Measurements from ENCODE around the gene RAD51B.
"Not testable (repeated sequence)": the region's sequence is repeated elsewhere in the genome, so short reads cannot be mapped to it uniquely, and the experiment has no call there.

The RAD51B gene

DNA sequence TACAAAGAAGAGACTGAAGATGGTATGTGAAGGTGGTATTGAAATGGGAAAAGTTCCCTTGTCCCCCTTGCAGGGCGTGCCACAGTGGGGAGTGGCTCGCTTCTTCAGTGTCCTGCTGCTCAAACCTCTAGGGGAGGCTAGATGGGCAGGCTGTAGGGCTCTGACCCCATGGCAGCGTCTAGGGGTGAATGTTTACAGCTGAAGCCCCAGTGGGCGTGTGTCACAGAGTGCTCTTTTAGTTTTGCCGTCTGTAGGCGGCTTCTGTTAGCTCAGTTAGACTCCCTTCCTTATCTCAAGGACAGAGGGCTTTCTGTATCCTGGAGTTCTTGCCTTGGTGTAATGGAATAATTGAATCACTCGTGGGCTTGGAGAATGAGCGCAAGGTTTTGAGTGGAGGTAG lies 266.2 kb downstream of the RAD51B start:
- no peak for DNase-seq

DNA sequence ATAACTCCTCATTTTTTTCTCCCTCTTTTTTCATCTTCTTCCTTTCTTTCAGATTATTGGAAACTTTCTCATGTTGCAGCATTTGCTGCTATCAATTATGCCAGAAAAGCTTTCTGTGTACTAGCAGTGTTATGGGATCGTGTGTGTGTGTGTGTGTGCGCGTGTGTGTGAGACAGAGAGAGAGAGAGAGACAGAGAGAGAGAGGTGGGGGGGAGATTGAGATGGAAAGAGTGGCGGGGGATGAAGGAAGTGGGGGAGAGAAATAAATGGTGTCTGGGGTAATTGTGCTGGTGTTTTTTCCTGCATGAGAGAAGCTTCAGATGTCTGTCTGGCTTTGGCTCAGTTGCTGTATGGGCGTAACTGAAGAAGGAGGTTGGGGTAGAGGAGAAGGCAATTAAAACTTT lies 268.9 kb downstream of the RAD51B start:
- DNase-seq: no peak

DNA sequence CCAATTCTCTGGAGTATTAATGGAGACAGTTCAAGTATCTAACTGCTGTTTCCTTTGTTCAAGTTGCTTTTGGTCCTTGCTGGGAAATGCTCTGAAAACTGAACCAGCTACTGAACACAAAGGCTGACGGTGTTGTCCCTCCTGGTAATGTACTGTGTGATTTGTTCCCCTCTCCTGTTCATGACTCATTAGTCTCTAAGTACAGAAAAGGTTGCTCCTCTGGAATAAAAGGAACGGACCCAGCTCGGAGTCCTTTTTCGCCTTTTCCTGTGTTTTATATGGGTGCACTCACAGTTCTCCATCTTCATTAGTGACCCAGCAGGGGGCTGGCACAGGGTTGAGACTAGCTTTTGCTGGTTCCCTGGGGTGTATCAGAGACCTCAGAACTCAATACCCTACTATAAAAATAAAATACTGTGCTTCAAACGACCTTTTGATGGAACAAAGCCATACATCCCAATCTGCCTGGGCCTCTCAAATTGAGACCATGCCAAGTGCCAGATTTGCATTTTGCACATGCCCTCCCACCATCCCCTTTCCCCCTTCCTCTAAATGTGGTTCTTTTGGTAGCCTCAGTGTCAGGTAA lies 269.7 kb downstream of the RAD51B start:
- DNase-seq: no peak

DNA sequence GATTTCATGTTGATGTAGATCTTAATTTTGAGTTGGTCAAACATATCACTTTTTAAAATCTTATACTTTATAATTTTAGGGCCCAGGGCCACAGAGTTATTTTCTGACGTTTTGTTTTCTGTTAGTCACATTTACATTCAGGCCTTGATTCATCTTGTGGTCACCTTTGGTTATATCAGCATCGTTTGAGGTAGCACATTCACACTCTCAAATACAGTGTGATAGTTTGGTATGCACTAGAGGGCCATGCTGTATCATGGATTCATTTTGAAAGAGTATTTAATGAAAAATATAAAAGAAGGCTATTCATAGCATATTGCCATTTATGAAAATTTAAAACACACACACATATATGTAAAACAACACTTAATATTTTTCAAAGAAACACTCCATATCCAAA lies 274.6 kb downstream of the RAD51B start:
- no peak for DNase-seq

DNA sequence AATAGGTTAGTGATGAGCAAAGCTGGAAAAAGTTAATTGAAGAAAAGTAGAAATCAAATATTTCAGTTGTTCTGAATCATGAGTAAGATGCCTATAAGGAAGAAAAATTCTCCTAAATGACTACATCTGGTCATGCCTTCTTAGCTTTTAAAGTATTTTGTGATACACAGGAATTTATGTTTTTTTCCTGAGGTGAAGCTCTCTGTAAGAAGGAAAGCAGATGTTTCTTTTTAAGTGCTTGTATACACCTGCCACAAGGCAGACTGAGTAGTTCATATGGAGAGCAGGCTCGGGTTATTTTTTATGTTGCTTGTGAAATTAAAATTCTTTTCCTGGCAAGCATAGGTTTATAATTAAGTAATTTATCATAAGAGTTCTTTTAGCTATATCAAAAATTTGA lies 275.2 kb downstream of the RAD51B start:
- DNase-seq: no peak

DNA sequence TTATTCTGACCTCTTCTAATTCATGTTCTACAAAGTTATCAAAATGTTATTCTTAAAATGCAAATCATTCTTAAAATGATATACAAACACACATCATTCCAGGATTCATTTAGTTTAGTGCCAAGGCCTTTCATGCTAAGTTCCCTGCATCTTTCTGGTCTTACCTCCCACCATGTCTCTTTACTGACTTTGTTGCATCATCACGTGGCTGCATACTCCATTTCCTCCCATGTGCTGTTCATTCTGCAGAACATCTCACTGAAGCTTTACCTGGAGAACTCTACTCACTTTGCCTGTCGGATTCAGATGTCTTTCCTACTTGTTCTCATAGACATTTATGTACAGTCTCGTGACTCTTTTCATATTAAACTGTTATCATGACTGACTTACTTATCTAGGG lies 278.1 kb downstream of the RAD51B start:
- DNase-seq: no peak

DNA sequence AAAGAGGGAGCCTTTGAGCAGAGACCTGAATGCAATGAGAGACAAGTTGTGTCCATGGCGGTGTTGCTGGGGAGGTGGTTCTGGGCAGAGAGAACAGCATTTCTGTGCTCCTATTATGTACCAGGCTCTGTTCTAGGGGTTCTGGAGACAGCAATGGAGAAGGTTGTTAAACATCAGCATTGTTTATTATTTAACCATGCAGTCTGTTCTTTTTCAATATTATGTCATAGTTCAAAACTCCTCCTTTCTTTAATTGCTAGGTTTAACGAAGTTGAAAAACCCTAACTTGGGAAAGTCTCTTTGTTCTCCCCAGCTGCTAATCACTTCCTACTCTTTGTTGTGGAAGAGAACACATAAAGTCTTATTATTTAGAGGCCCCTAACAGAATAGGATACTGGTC lies 279.3 kb downstream of the RAD51B start:
- no peak for DNase-seq

DNA sequence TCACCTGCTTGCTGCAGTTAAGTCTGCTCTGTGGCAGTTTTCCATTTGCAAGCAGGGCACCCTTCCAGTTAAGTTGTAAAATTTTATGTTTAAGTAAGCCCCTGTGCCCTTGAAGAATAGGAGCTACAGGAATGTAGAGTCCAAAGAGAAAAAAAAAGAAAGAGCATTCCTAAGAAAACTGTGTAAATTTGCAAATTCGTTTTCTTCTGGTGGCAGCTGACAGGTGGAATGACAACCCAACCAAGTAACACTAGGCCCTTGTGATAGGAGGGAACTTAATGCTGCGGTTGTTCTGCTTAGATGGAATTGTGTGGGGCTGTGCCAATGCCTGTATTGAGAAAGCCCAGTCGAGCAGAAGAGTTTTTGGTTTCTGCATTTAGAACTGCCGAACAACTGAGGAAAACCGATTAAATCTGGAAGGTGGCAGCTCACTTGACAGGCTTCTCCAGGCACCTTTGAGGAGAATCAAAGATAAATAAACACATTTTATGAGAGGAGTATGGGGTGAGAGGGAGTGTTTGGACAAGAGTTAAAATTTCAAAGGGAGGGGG lies 280.0 kb downstream of the RAD51B start:
- no peak for DNase-seq

DNA sequence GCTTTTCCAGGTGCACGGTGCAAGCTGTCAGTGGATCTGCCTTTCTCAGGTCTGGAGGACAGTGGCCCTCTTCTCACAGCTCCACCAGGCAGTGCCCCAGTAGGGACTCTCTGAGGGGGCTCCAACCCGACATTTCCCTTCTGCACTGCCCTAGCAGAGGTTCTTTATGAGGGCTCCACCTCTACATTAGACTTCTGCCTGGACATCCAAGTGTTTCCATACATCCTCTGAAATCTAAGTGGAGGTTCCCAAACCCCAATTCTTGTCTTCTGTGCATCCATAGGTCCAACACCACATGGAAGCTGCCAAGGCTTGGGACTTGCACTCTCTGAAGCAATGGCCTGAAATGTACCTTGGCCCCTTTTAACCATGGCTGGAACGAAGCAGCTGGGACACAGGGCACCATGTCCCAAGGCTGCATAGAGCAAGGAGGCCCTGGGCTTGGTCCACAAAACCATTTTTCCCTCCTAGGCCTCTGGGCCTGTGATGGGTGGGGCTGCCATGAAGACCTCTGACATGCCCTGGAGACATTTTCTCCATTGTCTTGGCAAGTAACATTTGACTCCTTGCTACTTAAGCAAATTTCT lies 282.2 kb downstream of the RAD51B start:
- DNase-seq: not testable (repeated sequence)

DNA sequence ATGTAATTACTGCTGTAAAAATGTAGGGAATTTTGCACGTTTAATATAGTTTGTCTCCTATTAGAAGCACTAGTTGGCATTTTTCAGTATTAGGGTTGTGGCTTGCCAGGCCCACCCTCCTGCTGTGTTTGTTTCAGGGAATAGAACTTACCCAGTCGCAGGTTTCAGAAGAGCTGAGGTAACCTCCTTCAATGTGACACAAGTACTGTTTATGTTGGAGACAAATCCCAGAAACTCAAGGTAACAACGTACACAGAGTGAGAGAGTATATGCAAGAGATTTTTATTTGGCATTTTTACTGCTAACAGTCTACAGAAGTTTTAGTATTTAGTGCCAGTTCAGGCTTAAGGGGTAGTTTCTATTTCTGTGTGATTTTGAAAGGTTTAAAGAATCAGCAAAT lies 284.3 kb downstream of the RAD51B start:
- DNase-seq: no peak

DNA sequence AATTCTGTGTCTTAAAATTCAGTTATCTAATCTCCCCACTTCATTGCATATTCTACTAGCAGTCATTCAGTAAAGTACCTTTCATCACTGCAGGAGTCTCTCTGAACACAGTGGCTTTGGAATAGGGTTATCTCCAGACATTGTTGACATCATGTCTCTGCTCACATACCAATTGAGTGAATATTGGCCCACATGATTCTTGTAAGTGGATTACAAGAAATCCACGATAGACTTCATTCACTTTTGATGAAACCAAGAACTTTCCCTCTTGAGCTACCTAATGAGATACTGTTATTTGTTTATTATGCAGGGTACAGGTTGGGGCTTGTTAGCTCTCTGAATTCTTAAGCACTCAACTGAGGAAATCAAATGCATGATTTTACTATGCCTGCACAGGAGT lies 284.9 kb downstream of the RAD51B start:
- DNase-seq: no peak

DNA sequence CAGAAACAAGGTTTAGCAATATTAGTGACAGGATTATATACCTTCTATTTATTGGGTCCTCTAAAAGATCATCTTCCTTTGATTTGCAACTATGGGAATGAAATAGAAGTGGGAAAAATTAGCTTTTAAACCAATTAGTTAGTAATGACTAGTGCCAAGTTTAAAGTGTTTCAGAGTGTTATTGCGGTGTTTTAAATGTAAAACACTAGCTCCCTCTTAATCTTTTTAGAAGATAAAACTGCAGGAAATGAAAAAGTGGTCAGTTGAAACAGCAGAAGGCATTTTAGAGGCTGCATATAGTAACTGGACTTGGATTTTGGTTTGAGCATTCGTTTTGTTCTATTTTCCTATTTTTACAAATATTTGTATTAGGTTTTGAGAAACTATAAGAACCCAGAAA lies 286.2 kb downstream of the RAD51B start:
- DNase-seq: no peak

DNA sequence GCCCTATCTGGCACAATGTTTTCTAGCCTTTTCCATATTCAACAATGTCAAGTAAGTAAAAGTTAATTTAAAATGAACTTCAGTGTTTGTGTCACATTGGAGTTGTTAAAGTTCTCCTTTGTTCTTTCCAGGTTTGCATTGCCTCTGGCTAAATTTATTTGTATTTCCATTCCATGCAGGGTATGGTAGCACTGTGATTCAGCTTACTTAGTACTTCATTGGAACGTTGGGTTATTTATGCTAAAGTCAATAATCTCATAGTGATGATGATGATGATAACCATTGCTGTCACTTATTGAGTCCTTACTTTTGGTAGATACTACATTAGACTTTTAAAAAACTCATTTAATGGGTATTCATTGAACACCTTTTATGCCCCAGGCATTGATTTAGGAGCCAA lies 286.9 kb downstream of the RAD51B start:
- DNase-seq: no peak

DNA sequence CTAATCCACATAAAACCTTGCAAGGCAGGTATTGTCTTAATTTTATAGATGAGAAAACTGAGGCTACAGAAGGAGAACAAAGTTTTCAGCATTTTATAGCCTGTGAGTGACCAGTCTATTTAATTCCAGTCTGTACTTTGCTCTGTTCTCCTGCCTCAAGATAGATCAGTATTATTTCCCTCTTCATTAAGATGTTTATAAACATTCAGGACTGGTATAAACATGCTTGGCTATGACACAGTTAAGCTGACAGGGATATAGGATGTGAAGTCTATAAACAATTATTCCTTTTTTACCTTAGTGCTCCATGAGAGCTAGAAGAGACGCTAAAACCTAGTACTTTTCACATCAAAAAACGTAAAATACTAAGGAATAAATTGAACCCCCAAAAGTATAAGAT lies 287.3 kb downstream of the RAD51B start:
- no peak for DNase-seq

DNA sequence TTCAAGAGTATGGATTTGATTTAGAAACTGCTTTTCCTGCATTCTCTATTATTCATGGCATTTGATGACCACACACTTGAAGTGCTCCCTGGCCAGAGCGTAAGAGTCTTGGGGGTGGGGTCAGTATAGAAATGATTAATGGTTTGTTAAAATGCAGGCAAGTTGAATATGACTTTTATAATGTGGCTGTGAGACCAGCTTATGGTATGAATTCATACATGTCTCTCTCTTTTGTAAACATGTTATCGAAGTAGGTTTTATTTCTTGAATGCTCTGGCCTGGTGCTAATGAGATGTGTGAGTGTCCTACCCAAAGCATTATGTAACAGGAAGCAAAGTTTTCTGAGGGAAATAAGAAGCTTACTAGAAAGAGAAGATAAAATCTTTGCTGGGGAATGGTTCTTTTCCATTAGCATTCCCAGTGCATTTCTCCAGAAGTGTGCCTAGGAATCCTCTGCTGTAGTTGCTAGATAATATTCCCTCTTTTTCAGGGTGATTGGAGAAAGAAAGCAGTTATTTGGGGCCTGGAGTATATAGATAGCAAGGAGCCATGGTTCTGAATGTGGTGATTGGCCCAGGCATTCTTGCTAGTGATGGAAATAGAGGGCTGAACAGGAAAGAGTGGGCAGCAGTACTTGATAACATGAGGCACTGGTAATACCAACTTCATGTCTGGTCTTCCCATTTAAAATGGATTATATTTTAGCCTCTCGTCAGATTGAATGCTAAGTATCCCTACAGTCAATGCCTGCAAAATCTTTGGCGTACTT lies 289.7 kb downstream of the RAD51B start:
- DNase-seq: no peak

DNA sequence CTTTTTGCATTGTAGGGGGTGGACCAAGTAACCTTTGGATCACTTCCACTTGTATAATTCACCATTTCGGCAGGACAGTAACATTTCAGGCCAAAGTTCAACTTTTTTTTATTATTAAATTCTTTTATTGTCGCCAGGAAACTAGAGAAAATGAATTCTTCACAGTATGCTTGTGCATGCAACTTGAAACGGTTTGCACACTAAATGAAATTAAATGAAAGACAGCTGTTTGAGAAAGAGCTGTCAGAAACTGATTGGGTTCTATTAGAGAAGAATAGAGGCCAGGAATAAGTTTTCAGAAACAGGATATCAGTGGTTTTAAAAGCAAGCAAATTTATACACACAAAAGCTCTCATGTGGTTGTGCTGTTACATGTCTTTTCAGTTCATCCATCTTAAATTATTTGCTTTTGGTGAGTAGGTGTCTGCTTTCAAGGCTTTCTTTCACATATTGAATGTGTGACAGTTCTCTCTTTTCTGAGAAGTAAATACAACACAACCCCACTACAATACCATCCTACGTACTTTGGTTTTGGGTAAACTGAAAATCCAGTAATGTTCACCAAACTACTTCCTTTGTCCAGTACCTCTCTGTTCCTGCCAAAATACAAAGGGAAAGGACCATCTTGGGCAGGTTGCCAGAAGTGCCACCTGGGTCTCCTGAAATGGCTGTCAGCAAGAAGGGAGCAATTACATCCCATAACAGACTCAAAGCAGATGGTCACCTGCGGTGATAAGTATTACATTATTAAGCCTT lies 291.7 kb downstream of the RAD51B start:
- no peak for DNase-seq

DNA sequence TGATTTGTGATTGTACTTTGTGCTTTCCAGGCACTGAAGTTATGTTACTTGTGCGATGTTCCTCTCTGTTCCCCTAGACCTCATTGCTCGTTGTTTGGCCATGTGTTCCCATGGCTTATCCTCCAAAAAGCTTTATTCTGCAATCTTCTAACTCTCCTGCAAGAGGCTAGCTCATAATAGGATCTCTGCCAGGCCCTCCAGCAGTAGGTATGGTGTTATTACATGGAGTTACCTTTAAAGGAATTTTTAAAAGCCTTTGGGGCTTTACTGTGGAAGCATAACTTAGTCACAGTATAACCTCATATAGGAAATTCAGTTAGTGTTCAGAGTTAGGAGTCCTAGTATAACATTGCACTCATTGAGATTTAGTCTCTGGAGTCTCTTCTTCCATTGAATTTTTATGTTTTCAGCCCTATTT lies 292.3 kb downstream of the RAD51B start:
- no peak for DNase-seq

DNA sequence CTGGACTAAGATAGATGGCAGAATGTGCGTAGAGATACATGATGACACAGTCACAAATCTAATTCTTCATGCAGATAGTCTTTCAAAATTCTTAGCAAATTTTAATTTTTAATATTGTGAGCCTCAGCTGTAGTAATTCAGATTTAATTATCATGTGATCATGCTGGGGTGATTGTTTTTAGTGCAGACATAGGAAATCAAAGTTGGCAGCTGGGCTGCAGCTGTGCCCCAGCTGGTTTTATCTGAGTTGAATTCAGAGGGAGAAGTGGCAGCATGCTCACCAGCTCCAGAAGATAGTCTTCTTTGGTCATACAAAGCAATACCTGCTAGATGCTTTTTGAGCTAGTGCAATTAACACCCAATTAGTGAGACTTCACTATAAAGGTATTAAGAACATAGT lies 292.9 kb downstream of the RAD51B start:
- no peak for DNase-seq

DNA sequence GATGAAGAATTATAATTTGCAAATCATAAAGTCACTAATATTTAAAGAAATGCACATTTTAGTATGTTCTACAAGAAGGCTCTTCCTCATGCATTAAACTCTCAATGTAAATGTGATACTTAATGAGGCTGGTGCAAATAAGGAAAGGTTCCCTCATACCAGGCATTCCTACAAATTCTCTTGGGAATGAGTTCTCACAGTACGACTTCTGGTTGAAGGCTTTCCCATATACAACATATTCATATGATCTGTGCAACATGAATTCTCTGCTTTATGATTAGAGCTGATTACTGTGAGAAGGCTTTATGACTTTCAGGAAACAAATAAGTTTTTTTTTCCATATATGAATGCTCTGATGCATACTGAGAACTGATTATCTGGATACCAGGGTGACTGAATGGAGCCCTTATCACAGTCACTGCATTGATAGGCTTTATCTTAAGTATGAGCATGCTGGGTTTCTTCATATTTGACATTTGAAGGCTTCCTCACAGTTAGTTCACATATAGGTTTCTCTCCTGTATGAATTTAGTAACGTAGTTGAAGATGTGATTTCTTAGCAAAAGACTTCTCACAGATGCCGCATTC lies 293.9 kb downstream of the RAD51B start:
- no peak for DNase-seq

DNA sequence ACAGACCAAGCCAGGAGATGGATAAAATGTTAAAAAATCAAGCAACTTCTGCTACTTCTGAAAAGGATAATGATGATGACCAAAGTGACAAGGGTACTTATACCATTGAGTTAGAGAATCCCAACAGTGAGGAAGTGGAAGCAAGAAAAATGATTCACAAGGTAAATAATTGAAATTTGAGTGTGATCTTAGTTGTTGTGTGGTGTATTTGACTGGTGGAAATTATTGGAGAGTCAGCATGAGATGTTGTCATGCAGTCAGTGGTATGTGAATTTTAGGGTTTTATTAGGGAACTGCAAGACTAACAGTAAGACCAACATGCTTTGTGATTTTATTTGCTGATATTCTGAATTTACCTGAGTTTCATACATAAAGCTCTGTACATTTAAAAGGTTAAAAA lies 296.4 kb downstream of the RAD51B start:
- not testable (repeated sequence) for DNase-seq

DNA sequence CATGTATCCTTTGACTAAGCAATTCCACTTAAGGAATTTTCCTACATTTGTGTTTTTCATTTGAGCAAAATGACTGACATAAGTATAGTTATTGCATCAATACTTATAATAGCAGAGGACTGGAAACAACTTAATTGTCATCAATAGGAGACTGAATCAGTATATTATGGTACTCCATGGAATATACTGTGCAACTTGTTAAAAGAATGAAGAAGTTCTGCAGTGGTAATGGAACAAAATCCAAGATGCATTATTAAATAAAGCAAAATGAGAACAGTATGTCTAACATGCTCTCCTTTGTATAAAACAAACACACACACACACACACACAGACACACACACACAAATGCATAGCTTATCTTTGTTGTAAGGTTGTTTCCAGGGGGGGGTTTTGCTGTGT lies 303.1 kb downstream of the RAD51B start:
- DNase-seq: no peak

DNA sequence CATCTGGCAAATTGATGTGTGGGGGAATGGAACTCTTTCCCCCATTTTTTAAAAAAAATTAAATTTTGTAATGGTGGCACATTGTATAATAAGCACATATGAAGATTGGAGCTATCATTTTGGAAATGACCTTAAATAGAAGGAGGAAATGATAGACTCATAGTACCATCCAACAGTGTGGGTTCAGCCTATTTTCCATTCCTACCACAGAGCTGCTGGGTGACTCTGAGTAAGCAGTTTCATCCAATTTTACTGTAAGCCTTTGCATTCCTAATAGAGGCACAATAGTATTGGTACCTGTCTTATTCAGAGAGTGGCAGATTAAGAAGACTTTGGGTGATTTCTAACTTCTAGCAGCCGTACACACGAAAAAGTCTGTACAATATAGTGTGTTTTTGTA lies 304.5 kb downstream of the RAD51B start:
- no peak for DNase-seq
